NCI-H1694 treated with DMSO at 0.1 percent for 48 hours (cell line): ENCODE measurements around the gene COG2.

Experiments
- DNase-seq: peaks from one replicate; lab custom pipeline; 2025; lab: John Stamatoyannopoulos, UW

The COG2 gene

GRCh38 chr1:230701895-230702768 is 59.9 kb downstream of the COG2 start:
- DNase-seq, result no peak

DNA sequence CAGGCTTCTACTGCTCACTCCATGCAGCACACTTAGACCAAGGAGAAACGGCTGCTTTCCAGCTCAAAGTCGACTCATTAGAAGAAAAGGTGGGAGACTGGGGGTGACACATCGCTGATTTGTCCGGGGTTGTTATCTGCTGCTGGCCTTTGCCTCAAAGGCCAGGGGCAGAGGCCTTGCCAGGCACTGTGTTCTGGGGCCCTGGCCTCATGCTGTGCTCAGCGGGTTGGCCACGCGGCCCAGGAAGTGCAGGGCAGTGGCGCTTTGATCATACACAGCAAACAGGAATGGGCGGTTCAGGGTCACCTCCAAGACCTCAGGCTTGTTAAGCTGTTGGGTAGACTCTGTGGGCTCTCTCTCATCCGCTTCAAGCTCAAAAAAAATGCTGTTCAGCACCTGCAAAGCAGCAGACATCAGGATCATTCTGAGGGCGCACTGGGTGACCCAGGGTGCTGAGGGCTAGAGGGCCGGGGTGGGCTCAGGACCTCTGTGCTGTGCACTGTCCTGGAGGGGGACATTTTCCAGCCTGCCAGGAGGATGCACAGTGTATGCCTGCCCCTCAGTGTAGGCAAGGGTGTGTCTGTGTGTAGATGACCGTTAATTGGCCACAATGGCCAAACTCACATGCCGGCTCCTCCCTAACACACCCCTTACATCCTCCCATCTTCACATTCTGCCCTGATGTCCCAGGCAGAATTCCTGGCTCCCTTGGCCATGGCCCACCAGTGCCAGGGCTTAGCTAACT is 60.8 kb downstream of the COG2 start:
- no peak for DNase-seq

DNA sequence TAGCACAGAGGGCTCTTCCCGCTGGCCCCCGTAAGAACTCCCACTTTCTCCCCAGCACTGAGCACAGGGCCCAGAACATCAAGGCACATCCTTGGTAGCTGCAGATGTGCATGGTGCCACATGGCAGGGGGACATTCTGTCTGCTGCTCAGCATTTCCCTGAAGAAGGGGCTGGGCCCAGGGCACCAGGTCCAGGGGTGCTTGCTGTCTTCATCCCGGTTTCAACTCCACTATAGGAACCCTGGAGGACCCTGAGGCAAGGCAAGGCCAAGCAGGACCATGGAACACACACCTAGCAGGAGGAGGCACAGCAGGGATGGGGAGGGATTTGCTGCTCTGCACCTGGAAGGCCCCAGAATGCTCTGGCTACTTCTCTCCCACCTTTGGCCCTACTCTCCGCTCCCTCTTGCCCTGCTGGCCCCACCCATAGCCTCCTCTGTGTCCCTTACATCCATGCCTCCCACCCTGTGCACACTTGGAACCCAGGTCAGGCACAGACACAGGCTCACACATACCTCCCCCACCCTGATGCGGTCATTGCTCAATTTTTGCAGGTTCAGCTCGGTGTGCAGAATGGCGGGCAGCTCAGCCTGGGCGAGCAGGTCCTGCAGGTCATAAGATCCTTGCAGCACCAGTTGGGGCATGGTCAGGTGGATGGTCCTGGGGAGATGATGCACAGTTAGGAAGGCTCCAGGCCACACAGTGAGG is 61.6 kb downstream of the COG2 start:
- no peak for DNase-seq

DNA sequence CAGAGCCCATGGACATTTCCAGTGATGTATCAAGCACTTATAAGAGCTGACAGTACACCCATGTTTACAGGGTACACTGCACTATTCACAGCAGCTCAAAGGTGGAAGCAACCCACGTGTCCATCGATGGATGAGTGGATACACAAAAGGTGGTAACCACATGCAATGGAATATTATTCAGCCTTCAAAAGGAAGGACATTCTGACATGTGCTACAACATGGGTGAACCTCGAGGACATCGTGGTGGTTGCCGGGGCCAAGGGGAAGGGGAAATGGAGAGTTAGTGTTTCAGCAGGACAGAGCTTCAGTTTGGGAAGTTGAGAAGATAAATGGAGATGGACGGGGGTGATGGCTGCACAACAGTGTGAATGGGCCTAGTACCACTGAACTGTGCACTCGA is 62.5 kb downstream of the COG2 start:
- no peak for DNase-seq

DNA sequence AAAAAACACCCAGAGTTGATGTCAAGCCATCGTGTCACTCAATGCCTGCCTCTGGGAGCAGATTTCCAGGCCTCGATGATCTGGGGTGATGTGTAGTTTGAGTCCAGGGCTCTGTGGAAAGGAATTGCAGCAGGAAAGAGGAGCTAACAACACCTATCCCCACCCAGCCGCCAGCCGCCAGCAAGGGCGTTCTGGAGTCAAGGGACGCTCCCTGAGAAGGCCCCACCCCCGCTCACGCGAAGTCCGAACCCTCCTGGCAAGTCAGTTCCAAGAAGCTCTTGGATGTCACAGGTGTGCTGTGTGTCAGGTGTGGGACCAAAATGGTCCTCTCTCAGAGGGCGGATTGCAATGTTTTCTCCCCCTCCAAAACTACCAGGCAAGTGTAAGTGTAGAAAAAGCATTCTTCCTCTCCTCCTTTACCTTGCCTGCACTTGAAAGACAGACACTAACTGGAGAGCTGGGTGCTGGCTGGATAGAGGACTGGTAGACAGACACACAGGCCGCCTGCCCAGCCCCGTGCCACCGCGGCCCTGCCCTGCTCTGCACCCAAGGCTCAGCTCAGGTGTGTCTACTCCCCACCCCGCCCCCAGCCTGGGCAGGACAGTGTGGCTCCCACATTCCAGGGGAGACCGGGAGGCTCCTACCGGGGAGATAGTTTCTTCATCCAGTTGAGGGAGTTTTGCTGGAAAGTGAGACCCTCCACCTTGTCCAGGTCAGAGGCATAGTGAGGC is 63.2 kb downstream of the COG2 start:
- no peak for DNase-seq

GRCh38 chr1:230706020-230706699 is 63.9 kb downstream of the COG2 start:
- DNase-seq, result no peak

GRCh38 chr1:230706887-230707731 is 64.8 kb downstream of the COG2 start:
- DNase-seq, result no peak

GRCh38 chr1:230707732-230708630 is 65.7 kb downstream of the COG2 start:
- no peak for DNase-seq

GRCh38 chr1:230708631-230709580 is 66.6 kb downstream of the COG2 start:
- no peak for DNase-seq

DNA sequence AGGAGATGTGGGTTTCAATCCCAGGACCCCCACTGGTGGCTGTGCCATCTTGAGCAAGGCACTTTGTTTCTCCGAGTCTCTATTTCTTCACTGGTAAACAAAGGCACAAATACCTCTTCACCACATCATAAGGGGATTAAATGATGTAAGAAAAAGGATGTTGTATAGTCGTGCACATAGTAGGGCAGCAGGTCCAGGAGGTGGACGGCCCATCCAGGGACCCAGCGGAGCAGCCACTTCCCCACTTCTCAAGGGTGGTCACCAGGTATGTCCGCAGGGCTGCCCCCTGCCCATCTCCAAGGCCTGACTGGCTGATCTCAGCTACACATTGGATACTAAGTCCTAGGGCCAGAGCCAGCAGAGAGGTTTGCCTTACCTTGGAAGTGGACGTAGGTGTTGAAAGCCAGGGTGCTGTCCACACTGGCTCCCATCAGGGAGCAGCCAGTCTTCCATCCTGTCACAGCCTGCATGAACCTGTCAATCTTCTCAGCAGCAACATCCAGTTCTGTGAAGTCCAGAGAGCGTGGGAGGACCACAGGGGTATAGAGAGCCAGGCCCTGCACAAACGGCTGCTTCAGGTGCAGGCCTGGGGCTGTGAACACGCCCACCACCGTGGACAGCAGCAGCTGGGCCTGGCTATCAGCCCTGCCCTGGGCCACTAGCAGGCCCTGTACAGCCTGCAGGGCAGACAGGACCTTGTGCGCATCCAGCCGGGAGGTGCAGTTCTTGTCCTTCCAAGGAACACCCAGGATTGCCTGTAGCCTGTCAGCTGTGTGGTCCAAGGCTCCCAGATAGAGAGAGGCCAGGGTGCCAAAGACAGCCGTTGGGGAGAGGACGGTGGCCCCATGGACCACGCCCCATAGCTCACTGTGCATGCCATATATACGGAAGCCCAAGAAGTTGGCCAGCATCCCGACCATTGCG is 67.6 kb downstream of the COG2 start:
- DNase-seq, result no peak

DNA sequence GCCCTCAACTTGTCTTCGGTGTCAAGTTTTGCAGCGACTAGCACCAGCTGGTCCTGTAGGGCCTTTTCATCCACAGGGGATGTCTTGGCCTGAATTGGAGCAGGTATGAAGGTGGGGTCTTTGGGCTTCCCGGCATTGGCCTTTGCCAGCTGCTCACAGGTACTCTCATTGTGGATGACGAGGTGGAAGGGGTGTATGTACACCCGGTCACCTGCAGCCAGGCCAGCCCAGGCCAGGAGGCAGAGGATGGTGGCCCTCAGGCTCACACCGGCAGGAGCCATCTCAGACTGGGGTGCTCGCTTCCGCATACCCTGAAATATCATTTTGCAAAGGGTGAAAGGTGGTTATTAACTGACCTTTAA is 68.2 kb downstream of the COG2 start:
- DNase-seq, result no peak

DNA sequence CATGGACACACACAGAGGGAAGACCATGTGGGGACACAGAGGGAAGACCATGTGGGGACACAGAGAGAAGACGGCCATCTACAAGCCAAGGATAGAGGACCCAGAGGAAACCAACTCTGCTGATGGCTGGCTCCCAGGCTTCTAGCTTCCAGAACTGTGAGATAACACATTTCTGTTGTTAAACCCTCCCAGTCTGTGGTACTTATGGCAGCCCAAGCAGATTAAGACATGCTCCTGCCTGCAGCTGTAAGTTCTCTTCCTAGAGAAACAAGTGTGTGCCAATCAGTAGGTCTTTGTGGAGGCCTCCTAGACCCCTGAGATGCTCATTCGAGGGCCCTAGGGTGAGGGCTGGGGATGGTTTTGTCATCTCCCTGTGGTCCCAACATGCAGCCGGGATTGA is 69.0 kb downstream of the COG2 start:
- no peak for DNase-seq

- DNase-seq, result no peak
Observed at GRCh38 chr1:230712470-230712942, 70.2 kb downstream of the COG2 start.

DNA sequence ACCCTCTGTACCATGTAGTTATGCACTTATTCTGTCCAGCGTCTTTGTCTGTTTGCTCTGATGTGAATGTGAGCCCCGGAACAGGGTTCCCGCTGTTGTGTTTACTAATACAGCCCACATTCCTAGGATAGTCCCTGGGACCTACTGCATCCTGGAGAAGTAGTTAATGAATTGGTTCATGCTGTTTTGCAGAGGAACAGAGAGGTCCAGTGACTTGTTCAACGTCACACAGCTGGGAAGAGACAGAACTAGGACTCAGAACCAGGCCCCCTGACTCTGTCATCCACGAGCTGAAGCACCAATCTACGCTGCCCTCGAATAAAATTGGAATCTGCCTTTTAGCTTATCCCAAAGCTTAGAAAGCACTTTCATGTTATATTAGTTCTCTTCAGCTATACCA is 70.9 kb downstream of the COG2 start:
- DNase-seq, result no peak

- DNase-seq, result no peak
Observed at GRCh38 chr1:230713547-230713914, 71.2 kb downstream of the COG2 start.

DNA sequence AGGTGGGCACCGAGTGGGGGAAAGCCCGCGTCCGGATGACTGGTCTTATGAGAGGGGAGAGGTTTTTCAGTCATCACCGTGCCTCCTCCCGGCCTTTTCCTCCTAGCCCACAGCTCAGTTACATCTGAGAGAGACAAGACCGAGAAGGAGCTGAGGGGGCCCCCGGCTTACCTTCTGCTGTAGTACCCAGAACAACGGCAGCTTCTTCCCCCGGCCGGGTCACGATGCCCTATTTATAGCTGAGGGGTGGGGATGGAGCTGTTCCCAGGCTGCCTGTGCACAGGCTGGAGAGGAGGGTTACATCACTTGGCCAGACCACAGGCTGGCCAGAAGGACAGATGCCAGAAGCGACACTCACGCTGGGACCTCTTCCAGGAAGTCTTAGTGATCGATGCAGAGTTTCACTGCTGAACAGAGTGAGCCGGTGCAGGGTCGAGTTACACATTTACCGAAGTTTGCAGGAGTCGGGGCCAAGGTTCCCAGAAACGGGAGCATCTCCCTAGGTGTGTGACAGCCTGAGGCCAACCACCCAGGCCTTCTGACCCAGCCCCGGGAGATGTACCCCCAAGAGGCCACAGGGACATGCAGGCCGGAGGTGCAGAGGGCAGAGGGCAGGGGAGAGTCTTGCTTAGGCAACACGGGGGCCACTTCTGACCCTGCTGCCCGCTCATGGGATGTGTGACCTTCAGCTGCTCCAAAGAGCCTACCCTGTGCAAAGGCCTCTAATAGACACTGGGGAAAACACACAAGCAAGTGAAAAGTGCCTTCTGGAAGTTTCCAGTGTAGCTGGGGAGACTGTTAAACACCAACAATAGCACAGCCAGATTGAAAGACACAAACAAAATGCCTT is 71.9 kb downstream of the COG2 start, which contains the start of gene AGT:
AGT (minus strand) TSS at position 208 of the 850 bp plus-strand sequence. CDS start 3,299 bp downstream, outside the sequence.
- DNase-seq, result no peak
